DMS 273 (cell line): Measurements from ENCODE around the gene BAG3.
"Not testable (repeated sequence)": the region's sequence is repeated elsewhere in the genome, so short reads cannot be mapped to it uniquely, and the experiment has no call there.

Source experiments
- DNase-seq: peaks from one replicate; lab custom pipeline; 2025; ENCODE audit not compliant: unreplicated experiment; lab: John Stamatoyannopoulos, UW

Gene BAG3

DNA sequence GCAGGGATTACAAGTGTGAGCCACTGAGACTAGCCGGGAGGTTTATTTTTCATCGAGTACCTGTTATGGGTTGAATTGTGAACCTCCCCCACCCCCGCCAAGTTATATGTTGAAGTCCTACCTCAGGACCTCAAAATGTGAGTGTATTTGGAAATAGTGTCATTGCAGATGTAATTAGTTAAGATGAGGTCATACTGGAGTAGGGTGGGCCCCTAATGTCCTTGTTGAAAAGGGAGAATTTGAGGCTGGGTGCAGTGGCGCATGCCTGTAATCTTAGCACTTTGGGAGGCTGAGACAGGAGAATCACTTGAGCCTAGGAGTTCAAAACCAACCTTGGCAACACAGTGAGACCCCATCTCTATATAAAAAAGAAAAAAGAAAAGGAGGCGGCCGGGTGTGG, 10.8 kb upstream of the BAG3 start:
- no peak for DNase-seq

DNA sequence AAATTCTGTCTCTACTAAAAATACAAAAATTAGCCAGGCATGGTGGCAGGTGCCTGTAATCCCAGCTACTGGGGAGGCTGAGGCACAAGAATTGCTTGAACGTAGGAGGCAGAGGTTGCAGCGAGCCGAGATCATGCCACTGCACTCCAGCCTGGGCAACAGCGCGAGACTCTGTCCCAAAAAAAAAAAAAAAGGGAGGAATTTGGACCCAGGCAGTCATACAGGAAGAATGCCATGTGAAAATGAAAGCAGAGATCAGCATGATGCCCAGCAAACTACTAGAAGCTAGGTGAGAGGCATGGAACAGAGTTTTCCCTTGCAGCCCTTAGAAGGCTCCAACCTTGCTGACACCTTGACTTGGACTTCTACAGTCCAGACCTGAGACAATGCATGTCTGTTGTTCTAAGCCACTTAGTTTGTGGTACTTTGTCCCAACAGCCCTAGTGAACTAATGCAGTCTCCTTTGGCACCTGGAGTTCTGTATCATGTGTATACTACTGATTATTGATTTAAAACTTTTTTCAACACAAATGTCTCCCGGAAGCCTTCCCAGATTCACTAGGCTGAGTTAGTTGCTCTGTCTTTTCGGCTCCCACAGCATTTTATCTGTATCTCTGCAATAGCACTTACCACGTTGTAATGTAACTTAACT, 10.2 kb upstream of the BAG3 start:
- DNase-seq, result no peak

DNA sequence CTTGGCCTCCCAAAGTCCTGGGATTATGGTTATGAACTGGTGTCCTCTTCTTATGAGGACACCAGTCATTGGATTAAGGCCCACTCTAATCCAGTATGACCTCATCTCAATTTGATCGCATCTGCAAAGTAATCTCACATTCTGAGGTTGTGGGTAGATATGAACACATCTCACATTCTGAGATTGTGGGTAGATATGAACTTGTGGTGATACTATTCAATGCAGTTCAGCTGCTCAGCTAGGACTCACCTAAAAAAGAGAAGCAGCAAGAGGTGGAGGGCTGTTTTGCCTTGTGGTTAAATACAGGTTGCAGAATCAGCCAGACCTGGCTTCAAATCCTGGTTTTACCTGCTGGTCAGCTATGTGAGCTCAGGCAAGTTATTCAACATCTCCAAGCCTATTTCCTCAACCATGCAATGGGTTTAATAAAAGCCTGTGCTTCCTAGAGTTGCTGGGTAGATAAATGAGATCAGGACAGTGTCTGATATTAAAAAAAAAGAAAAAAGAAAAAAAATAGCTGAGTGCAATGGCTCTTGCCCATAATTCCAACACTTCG, 8.5 kb upstream of the BAG3 start:
- no peak for DNase-seq

DNA sequence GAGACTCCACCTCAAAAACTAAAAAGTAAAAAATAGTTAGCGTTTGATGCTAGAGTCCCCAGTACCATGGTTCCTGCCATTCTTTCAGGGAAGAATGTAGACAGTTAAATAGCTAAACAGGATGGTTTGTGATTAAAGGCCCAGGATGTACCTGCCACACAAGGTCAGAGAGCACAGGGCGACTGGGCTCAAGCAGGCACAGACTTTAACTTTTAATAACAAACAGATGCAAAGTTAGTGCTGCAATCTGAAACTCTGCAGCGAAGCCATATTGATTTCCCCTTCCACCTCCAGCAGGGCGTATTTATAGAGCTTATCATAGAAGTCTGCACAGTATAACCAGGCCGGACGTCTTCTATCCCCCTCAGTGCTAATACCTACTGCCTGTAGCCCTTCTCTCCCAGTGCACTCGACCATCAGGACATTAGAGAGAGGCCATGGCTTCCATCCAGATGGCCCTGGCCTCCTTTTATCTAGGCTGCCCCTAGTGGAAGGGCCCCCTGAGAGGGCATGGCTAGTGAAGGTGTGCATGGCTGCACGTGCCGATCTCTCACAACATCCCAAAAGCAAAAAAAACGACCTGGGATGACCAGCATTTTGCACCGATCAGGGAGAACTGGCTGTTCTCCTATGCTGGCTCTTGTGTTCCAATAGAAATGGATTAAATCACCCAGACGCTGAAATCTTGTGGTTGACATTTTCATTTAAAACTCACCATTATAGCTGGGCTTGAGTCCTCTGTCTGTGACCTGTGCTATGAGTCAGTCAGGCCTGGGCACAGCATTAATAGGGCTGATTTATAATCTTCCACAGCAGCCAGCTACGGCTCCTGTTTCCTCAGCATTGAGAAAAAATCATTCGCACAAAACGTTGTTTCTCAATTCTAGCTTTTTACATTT, 7.6 kb upstream of the BAG3 start:
- DNase-seq, result no peak

DNA sequence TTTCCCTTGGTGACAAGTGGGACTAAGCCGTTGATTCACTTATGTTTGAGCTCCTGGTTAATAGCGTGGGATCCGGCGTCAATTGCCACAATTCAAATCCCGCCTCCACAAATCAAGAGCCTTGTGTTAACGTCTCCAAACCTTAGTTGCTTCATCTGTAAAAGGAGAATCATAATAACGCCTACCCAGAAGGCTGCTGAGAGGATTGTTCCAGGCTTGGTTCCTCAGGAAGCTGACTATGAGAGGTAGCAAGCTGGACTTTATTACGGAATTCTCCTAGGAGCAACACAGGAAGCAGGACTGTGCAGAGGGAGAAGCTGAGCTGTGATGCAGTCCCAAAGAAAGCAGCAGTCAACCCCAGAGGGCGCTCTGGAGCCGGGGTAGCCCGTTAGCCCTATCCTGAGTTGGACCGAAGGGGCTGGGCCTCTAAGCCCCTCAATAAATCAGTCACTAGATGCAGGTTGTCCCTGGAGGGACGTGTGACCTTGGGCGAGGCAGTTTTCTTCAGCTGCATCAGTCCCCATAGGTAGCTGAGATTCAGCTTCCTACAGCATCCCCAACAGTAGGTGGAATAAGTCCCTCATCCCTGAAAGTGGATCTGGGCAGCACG, 6.9 kb upstream of the BAG3 start:
- DNase-seq, result no peak

DNA sequence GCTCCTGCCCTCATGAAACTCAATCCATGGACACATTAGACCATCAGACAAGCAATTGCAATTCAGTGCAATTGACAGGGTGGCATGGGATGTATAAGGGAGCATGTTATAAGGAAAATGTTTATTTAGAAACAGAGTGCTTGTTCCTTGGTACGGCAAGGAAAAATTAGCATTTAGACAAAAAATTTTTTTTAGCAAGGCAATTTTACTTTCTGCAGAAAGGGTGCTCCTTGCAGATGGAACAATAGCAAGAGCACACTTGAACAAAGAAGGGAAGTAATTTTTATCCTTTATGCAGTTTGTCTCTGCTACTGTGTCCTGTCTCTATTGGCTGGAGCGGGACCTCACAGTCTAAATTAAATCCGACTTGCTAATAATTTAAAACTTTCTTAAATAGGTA, 6.2 kb upstream of the BAG3 start:
- DNase-seq, result no peak

DNA sequence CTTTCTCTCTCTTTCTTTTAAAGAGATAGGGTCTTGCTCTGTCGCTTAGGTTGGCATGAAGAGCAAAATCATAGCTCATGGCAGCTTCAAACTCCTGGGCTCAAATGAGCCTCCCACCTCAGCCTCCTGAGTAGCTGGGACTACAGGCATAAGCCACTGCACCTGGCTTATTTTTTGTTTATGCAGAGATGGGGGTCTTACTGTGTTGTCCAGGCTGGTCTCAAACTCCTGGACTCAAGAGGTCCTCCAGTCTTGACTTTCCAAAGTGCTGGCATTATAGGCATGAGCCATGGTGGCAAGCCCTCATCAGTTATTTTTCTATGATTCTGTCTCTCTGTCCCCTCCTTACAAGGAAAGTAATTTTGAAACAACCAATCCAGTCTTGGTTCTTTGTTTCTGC, 1.1 kb upstream of the BAG3 start:
- DNase-seq, result no peak

DNA sequence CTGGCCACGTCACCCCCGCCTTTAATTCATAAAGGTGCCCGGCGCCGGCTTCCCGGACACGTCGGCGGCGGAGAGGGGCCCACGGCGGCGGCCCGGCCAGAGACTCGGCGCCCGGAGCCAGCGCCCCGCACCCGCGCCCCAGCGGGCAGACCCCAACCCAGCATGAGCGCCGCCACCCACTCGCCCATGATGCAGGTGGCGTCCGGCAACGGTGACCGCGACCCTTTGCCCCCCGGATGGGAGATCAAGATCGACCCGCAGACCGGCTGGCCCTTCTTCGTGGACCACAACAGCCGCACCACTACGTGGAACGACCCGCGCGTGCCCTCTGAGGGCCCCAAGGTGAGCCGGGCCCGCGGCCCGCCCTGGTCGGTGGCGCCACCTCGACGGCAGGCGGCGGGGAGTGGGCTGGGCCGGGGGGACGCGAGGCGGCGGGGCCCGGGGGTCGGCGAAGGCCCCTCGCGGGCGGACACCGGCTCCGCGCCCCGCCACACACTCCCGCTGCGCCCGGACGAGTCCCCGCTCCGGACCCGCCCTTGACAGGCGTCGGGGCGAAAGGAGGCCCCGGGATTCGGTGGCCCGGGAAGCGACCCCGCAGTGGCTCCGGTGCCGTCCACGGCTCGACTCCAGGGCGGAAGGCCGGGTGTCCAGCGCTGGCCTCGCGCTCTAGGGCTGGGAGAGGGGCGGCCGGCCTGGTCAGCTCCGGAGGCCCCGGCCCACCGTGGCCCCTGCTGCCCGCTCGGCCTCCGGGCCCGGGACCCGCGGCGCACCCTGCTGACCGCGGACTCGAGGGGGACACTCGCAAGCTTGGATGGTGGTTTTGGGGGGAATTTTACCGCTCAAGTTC, 557 bp downstream of the BAG3 start:
- DNase-seq, result peak; percentile 44

DNA sequence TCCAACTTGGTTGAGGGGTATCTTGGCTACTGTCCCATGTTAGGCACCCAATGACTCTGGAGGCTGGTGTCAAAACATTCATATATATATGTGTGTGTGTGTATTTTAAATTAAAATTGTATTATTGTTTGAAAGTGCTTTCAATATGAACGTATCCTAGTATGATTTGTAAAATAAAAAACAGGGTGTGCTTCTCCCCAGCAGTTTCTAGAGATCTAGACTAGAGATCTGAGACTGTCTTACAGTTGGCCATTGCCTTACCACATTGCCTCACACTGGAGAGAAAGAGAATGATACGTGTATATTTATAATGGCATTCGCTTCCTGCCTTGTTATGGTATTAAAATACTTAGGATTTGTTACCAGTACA, 1.2 kb downstream of the BAG3 start:
- DNase-seq, result peak; percentile 65

DNA sequence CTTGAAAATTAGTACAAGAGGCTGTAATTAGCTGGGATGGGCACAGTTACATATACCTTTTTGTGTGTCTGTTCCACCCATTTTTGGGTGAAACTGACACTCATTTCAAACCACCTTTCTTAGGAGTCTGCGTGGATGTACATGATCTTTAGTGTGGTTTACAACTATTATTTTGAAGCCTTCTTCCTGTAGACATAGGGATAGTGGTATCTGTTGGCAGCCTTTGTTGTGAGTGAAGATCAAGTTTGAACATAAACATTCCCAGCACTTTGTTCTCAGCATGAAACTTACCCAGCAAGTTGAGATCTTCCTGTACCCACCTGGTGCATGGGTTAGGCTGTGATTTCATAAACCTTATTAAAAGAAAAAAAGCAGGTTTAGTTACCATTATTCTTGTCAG, 2.0 kb downstream of the BAG3 start:
- DNase-seq, result no peak

DNA sequence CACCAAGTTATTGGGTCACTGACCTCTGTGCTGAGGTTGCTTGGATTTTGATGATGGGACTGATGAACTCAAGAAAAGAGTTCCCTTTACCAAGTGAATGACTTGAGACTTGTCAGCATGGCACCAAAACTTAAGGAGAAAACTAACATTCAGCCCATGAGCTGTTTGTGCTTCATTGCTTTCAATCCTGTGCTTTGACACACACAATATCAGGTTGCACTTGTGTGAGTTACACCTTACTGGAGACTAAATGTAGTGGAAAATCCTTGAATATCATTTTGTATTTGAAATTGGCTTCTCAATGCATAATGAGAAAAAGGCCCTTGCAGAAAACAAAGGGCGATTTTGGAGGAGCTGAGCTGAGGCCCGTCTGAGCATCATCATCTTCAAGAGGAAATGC, 2.7 kb downstream of the BAG3 start:
- DNase-seq, result no peak

DNA sequence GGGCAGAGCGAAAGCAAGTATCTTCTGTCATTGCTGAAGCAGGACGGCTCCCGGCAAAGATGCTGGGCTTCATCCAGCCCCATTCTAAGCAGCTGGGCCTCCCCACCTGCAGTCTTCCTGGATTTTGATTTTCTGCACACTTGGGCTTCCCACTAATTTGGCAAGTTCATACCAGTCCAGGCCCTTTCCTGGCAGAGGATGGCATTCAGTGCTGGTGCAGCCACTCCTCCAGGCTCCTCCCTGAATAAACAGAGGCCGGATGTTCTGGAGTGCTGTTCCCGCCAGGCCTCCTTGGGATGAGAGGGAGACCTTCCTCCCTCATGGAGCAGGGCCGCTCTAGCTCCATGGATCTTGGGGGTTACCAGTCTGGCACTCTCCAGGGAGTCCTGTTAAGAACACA, 3.4 kb downstream of the BAG3 start:
- peak; percentile 74 for DNase-seq

DNA sequence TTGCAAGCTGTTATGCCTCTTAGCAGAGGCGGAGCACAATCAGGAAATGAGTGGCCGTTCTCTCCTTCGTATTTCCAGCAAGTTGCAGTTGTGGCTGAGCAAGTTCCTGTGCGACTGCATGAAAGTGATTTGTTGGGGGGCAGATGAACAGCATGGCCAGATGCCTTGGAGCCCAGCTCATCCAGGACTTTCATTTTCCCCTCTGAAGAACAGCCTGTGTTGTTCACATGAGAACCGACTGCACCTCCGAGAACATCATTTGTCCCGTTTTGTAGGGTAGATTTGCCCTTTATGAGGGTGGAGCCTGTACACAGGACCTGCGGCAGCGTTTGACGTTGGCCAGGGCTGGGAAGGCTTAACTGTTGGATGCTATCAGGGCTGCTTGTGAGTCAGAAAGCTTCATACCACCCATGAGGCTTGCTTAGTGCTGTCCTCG, 4.4 kb downstream of the BAG3 start:
- no peak for DNase-seq

DNA sequence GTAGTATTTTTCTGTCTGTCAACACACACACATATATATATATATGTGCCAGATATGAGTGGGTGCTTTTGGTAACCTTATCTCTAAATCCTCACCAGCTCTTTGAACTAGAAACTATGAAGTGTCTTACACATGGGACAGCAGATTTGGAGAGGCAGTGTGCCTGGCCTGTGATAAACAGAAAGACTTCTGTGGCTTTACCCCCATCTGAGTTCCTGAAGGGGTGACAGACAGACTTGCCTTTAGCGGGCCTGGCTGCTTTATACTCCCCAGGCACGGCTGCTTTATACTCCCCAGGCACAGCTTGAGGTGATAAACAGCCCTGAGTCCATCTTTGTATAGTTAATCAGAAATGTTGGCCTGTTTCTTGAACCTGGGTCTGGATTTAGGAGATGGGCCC, 5.6 kb downstream of the BAG3 start:
- no peak for DNase-seq

DNA sequence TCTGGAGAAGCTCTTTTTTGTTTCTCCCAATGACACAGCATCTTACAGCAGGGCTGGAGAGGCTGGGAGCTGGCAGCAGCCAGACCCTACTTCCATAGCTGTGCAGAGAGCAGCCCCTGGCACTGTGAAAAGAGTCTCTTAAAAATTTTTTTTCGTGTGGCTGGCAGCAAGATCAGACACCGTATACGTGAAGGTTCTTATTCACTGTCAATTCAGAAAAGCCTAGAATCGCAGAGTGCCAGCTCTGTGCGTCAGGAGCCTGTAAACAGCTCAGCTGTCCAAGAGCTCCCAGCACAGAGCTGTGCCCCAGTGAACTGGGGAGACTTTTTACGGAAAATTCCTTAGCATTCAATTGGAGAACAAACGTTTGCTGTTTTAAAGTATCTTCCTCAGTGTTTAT, 6.5 kb downstream of the BAG3 start:
- no peak for DNase-seq

DNA sequence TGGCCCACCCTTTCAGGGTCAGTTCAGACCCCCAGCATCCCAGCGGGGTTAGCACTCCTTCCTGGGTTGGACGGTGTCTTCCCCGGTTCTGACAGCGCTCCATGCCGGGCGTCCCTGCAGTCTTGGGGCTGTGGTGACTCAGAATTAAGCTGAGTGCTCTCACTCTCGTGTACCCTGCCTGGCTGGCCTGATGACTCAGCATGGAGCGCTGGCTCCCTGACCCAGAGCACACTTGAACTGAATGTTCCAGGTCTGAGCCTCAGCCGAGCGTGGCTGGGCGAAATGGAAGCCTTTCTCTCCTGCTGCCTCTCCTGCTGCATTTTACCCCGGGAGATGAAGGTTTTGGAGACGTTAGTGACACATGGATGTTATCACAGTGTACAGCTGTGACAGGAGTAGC, 7.1 kb downstream of the BAG3 start:
- DNase-seq, result peak; percentile 19

DNA sequence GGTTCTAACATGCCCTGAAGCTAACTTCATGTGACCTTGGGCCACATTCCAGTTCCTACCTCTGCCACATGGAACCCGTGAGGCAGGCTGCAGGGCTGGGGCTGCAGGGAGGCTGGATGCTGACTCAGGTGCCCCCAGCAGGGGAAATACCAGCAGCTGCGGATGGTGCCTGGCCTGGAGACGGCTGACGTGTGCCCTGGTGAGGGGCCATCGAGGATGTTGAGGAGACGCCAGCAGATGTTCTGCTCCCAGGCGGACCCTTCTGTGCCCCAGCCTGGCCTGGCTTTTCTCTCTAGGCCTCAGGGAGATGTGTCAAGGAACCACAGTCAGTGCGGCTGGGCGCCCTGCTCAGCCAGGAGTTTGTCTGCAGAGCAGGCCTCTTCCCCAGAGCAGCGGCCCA, 8.8 kb downstream of the BAG3 start:
- DNase-seq, result no peak

DNA sequence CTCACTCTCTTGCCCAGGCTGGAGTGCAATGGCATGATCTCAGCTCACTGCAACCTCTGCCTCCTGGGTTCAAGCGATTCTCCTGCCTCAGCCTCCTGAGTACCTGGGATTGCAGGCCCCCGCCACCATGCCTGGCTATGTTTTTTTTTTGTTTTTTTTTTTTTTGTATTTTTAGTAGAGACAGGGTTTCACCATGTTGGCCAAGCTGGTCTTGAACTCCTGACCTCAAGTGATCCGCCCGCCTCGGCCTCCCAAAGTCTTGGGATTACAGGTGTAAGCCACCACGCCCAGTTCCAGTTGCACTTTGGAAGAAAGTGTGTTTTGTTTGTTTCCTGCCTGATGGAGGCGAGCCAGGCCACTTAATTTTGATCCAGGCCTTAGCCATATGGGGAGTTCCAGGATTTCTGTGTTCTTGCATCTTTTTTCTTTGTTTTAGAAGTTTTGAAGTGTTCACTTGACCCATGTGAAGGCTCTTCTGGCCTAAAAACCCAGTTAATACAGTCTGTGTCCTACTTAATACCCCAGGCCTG, 11.0 kb downstream of the BAG3 start:
- not testable (repeated sequence) for DNase-seq

DNA sequence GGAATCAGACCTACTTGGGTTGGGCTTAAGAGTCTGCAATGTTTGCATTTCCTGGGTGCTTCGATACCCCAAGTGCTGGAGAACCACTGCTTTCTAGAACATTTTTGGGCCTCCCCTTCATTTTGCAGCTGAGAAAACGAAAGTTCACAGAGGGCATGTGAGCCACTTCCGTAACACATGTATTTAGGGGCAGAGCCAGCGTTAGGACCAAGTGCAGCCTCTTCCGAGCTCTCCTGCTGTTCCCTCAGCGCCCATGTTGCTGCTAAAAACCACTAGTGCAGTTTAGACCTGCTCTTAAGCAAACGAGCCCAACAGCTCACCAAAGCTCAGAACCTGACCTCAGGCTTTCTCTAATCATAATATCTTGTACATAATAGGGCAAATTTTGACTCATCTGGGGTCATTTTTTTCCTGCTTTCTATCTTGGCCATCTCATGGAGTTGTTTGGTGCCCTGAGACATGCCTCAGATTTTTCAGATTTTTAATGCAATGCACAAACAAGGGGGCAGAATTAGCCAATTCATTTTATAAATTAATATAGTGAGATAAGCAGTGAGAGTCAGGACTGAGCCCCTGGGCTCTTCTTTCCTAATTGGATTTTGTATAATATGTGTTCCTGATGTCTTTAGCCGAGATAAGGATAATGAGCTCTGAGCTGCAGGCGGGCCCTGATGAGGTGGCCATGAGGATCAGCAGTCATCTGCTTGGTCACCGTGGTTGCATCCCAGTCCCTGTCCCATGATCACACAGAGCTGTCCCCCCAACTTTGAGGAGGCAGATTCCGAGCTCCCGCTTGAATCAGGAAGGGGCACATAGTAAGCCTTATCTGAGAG, 12.9 kb downstream of the BAG3 start:
- DNase-seq, result no peak
